Measurements from ENCODE around the gene OR8G1. TPM values are rescaled to one million over a fixed set of nuclear protein-coding genes. Genes with fewer than 3 reads are reported as not detected.

Gene OR8G1
- total and polyA plus RNA-seq, 9 of the 15 experiments (the other 6 are each of a cell fraction or from before 2014, with no cell fraction given) = 0.03 to 1.4 (median 0.51) TPM; not detected in 1

- TF ChIP-seq, protein P1, sequence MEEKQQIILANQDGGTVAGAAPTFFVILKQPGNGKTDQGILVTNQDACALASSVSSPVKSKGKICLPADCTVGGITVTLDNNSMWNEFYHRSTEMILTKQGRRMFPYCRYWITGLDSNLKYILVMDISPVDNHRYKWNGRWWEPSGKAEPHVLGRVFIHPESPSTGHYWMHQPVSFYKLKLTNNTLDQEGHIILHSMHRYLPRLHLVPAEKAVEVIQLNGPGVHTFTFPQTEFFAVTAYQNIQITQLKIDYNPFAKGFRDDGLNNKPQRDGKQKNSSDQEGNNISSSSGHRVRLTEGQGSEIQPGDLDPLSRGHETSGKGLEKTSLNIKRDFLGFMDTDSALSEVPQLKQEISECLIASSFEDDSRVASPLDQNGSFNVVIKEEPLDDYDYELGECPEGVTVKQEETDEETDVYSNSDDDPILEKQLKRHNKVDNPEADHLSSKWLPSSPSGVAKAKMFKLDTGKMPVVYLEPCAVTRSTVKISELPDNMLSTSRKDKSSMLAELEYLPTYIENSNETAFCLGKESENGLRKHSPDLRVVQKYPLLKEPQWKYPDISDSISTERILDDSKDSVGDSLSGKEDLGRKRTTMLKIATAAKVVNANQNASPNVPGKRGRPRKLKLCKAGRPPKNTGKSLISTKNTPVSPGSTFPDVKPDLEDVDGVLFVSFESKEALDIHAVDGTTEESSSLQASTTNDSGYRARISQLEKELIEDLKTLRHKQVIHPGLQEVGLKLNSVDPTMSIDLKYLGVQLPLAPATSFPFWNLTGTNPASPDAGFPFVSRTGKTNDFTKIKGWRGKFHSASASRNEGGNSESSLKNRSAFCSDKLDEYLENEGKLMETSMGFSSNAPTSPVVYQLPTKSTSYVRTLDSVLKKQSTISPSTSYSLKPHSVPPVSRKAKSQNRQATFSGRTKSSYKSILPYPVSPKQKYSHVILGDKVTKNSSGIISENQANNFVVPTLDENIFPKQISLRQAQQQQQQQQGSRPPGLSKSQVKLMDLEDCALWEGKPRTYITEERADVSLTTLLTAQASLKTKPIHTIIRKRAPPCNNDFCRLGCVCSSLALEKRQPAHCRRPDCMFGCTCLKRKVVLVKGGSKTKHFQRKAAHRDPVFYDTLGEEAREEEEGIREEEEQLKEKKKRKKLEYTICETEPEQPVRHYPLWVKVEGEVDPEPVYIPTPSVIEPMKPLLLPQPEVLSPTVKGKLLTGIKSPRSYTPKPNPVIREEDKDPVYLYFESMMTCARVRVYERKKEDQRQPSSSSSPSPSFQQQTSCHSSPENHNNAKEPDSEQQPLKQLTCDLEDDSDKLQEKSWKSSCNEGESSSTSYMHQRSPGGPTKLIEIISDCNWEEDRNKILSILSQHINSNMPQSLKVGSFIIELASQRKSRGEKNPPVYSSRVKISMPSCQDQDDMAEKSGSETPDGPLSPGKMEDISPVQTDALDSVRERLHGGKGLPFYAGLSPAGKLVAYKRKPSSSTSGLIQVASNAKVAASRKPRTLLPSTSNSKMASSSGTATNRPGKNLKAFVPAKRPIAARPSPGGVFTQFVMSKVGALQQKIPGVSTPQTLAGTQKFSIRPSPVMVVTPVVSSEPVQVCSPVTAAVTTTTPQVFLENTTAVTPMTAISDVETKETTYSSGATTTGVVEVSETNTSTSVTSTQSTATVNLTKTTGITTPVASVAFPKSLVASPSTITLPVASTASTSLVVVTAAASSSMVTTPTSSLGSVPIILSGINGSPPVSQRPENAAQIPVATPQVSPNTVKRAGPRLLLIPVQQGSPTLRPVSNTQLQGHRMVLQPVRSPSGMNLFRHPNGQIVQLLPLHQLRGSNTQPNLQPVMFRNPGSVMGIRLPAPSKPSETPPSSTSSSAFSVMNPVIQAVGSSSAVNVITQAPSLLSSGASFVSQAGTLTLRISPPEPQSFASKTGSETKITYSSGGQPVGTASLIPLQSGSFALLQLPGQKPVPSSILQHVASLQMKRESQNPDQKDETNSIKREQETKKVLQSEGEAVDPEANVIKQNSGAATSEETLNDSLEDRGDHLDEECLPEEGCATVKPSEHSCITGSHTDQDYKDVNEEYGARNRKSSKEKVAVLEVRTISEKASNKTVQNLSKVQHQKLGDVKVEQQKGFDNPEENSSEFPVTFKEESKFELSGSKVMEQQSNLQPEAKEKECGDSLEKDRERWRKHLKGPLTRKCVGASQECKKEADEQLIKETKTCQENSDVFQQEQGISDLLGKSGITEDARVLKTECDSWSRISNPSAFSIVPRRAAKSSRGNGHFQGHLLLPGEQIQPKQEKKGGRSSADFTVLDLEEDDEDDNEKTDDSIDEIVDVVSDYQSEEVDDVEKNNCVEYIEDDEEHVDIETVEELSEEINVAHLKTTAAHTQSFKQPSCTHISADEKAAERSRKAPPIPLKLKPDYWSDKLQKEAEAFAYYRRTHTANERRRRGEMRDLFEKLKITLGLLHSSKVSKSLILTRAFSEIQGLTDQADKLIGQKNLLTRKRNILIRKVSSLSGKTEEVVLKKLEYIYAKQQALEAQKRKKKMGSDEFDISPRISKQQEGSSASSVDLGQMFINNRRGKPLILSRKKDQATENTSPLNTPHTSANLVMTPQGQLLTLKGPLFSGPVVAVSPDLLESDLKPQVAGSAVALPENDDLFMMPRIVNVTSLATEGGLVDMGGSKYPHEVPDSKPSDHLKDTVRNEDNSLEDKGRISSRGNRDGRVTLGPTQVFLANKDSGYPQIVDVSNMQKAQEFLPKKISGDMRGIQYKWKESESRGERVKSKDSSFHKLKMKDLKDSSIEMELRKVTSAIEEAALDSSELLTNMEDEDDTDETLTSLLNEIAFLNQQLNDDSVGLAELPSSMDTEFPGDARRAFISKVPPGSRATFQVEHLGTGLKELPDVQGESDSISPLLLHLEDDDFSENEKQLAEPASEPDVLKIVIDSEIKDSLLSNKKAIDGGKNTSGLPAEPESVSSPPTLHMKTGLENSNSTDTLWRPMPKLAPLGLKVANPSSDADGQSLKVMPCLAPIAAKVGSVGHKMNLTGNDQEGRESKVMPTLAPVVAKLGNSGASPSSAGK (IDR thresholded peaks at IDR 0.05) = peak; percentile 60
- TF ChIP-seq, protein P2, sequence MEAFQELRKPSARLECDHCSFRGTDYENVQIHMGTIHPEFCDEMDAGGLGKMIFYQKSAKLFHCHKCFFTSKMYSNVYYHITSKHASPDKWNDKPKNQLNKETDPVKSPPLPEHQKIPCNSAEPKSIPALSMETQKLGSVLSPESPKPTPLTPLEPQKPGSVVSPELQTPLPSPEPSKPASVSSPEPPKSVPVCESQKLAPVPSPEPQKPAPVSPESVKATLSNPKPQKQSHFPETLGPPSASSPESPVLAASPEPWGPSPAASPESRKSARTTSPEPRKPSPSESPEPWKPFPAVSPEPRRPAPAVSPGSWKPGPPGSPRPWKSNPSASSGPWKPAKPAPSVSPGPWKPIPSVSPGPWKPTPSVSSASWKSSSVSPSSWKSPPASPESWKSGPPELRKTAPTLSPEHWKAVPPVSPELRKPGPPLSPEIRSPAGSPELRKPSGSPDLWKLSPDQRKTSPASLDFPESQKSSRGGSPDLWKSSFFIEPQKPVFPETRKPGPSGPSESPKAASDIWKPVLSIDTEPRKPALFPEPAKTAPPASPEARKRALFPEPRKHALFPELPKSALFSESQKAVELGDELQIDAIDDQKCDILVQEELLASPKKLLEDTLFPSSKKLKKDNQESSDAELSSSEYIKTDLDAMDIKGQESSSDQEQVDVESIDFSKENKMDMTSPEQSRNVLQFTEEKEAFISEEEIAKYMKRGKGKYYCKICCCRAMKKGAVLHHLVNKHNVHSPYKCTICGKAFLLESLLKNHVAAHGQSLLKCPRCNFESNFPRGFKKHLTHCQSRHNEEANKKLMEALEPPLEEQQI (IDR thresholded peaks at IDR 0.05) = peak; percentile 81; the same call in 1 of the 2 replicates
- TF ChIP-seq ZNF146 (CRISPR knock-in tag; IDR thresholded peaks at IDR 0.05; ENCODE audit: unreplicated experiment) (no peak), ESRRB (CRISPR knock-in tag; IDR thresholded peaks at IDR 0.05; ENCODE audit: borderline replicate concordance) (no peak)
Observed at GRCh38 chr11:124195189-124195734, 45.6 kb upstream of the OR8G1 start (continued).

Data from K562 (cell line).